Measurements from ENCODE around the gene SSBP4. TPM values are rescaled to one million over a fixed set of nuclear protein-coding genes. Genes with fewer than 3 reads are reported as not detected.

The SSBP4 gene
- total RNA-seq, 4 donors from 2014 or later: 67.4 to 172 (median 84.2) TPM

DNA sequence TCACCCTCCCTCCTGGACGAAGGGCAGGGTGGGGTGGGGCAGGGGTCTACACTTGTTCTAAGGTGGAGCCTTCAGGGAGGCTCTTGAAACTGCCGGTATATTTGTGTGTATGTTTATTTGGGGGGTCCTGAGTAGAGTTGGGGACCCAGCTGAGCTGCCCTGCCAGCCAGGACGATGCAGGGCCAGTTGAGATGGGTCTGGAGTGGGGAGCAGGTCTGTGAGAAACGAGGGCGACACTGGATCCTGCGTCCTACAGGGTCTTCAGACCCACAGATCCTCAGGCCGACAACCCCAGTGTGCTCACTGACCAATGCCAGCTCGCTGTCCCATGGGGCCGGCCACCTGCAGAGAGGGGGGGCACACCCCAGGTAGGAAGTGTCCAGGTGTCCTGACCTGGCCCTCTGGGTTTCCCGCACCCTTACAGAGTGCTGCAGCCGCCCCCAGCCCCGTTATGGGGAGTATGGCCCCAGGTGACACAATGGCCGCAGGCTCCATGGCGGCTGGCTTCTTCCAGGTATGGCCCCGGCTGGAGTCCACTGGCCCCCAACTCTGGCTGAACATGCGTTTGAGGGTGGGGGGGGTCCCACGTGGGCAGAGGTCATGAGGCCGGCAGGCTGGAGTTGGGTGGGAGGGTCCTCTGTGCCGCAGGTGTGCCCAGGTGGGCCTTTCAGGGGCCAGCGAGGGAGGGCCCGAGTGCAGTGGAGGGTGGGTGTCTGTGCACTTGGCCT, 11.4 kb downstream of the SSBP4 start:
- Histone ChIP-seq H3K27ac (peak overlapping the region in 1 of 4 donors; percentile 90), H3K36me3 (peaks cover 0 to 44% (median 0%) of the 10 kb centered on the region in 3 donors), H3K4me3 (no peak overlapping the region), H3K9me3 (no peaks in the 10 kb centered on the region), H3K4me1 (peaks cover 0 to 70% (median 35%) of the 10 kb centered on the region in 4 donors), H3K27me3 (no peaks in the 10 kb centered on the region)
- TF ChIP-seq POLR2A (IDR thresholded peaks at IDR 0.05): no peak
- TF ChIP-seq, protein P1, sequence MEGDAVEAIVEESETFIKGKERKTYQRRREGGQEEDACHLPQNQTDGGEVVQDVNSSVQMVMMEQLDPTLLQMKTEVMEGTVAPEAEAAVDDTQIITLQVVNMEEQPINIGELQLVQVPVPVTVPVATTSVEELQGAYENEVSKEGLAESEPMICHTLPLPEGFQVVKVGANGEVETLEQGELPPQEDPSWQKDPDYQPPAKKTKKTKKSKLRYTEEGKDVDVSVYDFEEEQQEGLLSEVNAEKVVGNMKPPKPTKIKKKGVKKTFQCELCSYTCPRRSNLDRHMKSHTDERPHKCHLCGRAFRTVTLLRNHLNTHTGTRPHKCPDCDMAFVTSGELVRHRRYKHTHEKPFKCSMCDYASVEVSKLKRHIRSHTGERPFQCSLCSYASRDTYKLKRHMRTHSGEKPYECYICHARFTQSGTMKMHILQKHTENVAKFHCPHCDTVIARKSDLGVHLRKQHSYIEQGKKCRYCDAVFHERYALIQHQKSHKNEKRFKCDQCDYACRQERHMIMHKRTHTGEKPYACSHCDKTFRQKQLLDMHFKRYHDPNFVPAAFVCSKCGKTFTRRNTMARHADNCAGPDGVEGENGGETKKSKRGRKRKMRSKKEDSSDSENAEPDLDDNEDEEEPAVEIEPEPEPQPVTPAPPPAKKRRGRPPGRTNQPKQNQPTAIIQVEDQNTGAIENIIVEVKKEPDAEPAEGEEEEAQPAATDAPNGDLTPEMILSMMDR (IDR thresholded peaks at IDR 0.05): no peak
- no peak for TF ChIP-seq EP300 (IDR thresholded peaks at IDR 0.05)
- 81 to 85% methylated on average over 19 to 21 of the region's 21 CpGs for WGBS, 2 donors
- DNase-seq (ENCODE audit: low spot score in 2 of 2): no peak

DNA sequence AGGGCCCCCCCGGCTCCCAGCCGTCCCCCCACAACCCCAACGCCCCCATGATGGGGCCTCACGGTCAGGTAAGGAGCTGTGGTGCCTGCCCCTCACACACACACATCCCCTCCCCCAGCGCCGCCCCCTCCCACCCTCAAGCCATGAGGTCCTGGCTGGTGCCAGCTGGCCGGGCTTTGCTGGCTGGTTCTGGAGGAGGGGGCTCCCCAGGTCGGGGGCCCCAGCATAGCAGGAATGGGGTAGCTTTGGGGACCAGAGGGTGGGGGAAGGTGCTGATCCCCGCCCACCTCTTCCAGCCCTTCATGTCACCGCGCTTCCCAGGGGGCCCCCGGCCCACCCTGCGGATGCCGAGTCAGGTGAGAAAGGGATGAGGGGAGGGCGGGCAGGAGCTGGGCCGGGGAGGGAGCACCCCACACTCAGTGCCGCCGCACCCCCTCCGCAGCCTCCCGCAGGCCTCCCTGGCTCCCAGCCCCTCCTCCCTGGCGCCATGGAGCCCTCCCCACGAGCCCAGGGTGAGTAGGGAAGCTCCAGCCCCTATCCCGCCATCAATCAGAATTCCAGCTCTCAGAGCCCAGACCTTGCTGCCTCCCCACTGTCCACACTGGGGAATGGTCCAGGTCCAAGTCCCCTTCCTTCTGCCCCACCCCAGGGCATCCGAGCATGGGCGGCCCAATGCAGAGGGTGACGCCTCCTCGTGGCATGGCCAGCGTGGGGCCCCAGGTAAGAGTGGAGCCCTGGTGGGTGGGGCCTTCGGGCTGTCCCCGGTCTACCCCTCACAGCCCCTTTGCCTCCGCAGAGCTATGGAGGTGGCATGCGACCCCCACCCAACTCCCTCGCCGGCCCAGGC, 12.4 kb downstream of the SSBP4 start:
- Histone ChIP-seq H3K36me3 (peaks cover 0 to 50% (median 0%) of the 10 kb centered on the region in 3 donors), H3K4me3 (no peak overlapping the region), H3K9me3 (no peaks in the 10 kb centered on the region), H3K4me1 (peaks cover 0 to 67% (median 29%) of the 10 kb centered on the region in 4 donors), H3K27me3 (no peaks in the 10 kb centered on the region), H3K27ac (peak overlapping the region in 1 of 4 donors; percentile 36)
- 84 to 86% methylated on average over 26 to 32 of the region's 34 CpGs for WGBS, 2 donors
- no peak for DNase-seq (ENCODE audit: low spot score in 2 of 2)
- TF ChIP-seq POLR2A (IDR thresholded peaks at IDR 0.05): no peak
- TF ChIP-seq, protein P1 (IDR thresholded peaks at IDR 0.05): no peak
- TF ChIP-seq EP300 (IDR thresholded peaks at IDR 0.05): no peak

DNA sequence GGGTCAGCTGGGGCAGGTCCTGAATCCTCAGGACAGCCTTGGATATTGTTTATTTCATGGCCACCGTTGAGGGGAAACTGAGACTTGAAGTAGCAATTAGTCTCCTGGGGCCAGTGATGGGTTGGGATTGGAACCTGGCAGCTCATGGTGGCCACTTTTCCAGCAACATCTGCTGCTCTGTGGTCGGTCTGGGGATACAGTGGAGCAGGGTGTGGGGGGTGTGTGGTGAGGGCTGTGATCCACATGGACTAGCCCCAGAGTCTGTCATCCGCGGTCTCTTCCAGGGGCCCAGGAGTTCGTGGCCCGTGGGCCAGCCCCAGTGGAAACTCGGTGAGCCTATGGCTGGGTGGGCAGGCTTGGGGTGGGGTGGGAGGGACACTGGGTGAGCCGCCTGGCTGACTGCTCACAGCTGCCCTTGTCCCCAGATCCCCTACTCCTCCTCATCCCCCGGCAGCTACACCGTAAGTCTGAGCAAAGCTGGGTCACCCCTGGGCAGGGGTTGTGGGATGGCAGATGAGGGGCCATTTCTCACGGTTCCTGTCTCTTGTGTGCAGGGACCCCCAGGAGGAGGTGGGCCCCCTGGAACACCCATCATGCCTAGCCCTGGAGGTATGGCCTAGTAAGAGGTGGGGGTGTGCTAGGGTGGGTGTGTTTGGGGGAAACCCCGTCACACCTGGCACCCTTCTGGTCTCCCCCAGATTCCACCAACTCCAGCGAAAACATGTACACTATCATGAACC, 13.2 kb downstream of the SSBP4 start:
- Histone ChIP-seq H3K4me3 (peak overlapping the region in 1 of 4 donors; percentile 58), H3K27me3 (no peaks in the 10 kb centered on the region), H3K9me3 (no peaks in the 10 kb centered on the region), H3K27ac (peak overlapping the region in 3 of 4 donors; percentile 36 to 79 (median 70)), H3K36me3 (peaks cover 0 to 46% (median 0%) of the 10 kb centered on the region in 3 donors), H3K4me1 (peaks cover 0 to 67% (median 35%) of the 10 kb centered on the region in 4 donors)
- no peak for TF ChIP-seq POLR2A (IDR thresholded peaks at IDR 0.05)
- TF ChIP-seq, protein P1 (IDR thresholded peaks at IDR 0.05): no peak
- no peak for TF ChIP-seq EP300 (IDR thresholded peaks at IDR 0.05)
- DNase-seq (ENCODE audit: low spot score in 2 of 2): no peak
- WGBS, 2 donors: 70 to 81% methylated on average over 9 to 11 of the region's 13 CpGs

DNA sequence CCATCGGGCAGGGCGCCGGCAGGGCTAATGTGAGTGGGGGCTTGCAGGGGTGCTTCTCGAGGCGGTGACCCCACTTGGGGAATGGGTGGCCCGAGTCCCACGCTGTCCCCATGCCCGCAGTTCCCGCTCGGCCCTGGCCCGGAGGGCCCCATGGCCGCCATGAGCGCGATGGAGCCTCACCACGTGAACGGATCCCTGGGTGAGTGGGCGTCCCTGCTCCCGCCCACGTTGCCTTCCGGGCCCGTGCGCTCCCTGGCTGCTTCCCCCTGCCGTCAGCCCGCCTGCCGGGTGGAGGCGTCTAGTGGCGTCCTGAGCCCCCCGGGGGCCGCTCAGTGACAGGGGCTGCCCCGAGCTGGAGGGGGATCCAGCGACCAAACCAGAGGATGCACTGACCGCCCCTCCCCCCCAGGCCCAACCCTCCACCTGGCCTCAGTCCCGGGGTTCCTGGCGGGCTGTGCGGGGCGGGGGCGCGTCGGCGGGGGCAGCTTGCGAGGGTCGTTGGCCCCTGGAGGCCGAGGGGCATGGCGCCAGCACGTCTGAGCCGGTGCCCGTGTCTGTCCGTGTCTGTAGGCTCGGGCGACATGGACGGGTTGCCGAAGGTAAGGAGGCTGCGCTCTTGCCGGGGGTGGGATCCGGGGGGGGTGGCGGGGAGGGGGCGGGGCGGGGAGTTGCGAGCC, 14.0 kb downstream of the SSBP4 start:
- Histone ChIP-seq H3K27ac (peak overlapping the region in 2 of 4 donors; percentile 70 to 79), H3K27me3 (no peaks in the 10 kb centered on the region), H3K4me1 (peaks cover 0 to 68% (median 39%) of the 10 kb centered on the region in 4 donors), H3K9me3 (no peaks in the 10 kb centered on the region), H3K36me3 (peaks cover 0 to 39% (median 0%) of the 10 kb centered on the region in 3 donors), H3K4me3 (peak overlapping the region; percentile 3 to 58 (median 38))
- TF ChIP-seq, protein P1 (IDR thresholded peaks at IDR 0.05): no peak
- no peak for TF ChIP-seq POLR2A (IDR thresholded peaks at IDR 0.05)
- TF ChIP-seq EP300 (IDR thresholded peaks at IDR 0.05): no peak
- DNase-seq (ENCODE audit: low spot score in 2 of 2): no peak
- WGBS, 2 donors: 33 to 42% methylated on average over 20 to 27 of the region's 59 CpGs
